Suppressor macrophage treated with lipopolysaccharide for 1 hour (primary cell): ENCODE data around the gene PERP.
"Not testable (repeated sequence)": the region's sequence is repeated elsewhere in the genome, so short reads cannot be mapped to it uniquely, and the experiment has no call there.

ENCODE experiments used
- DNase-seq, 3 donors: peaks; one replicate each; pipeline ENCODE4 v3.0.0-alpha.2; 2020 to 2022

PERP gene

DNA sequence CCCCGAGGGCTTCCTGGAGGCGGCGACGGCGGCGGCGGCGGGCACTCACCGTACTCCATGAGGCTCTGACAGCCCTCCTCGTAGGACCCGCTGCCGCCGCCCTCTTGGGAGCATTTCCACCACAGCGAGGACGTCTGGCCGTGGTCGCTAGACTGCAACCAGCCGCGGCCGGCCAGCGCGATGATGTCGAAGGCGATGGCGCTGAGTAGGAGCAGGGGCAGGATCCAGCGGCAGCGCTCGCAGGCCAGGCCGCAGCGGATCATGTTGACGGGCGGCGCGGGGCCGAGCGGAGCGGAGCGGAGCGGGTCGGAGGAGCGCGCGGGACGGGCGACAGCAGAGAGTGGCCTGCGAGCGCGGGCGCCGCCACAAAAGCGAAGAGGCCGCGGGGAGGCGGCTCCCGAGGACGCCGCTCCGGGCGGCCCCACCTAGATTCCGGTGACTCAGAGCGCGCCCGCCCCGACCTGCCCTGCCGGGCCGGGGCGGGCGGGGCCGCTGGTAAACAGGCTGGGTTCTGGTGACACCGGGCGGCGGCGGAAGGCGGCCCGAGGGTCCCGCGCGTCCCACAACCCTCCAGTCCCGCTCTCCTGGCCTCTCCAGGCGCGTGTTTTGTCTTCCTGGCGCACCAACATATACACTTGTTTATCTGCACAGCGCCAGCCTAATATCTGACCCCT is at the start of gene PERP:
Gene PERP (minus strand): TSS at position 342 of the 674 bp plus-strand sequence. CDS start 79 bp downstream, at position 263.
- peak; percentile 51 to 73 (median 59) for DNase-seq

DNA sequence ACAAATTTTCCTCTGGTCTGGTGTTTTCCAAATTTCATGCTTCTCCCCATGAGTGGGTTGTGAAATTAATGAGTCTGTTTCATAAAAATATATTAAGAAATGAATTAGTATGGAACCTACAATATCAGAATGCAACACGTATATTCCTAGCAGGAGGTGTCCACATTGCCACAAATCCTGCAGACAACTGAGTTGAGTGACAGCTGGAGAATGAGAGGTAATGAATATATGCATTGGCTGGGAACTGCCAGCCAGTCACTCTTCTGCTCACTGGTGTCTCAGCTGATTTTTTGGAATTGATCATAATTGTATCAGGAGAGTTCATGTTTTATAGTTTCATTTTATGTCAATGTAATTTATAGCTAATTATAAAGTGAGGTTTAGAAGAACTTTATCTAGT is 48.2 kb upstream of the PERP start:
- no peak for DNase-seq

DNA sequence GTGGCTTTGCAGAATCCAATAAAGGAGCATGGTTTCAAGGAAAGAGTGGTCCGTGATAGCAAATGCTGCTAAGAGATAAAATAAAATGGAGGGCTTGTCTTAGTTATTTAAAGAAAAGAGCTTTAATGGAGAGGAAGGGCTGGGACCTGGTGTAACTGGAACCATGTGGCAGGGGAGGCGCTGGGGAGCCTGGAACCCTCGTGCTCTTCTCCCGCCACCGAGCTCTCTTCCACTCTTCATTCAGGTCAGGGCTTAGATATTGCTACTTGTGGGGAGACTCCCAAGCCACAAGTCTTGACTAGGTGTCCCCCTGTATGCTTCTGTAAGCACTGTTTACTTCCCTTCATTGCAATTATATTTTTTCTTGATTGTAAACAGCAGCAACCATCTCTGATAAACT is 39.3 kb upstream of the PERP start:
- DNase-seq = no peak

DNA sequence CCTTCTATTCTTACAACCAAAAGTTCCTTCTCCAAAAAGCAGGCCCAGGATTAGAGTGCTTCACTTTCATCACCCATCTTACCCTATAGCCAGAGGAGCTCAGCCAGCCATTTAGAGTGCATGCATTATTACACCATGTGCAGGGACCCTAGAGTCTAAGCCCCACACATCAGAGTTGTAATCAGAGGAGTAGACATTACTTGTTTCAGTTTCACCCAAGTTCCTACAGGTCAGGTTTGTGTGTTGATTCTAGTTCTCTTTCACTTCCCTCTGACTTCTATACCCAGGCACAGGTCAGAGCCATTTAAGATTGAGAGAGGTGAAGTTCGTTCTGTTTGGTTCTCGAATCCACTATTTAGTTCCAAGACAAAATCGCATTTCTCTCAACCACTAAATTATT is 38.2 kb upstream of the PERP start:
- DNase-seq = no peak

DNA sequence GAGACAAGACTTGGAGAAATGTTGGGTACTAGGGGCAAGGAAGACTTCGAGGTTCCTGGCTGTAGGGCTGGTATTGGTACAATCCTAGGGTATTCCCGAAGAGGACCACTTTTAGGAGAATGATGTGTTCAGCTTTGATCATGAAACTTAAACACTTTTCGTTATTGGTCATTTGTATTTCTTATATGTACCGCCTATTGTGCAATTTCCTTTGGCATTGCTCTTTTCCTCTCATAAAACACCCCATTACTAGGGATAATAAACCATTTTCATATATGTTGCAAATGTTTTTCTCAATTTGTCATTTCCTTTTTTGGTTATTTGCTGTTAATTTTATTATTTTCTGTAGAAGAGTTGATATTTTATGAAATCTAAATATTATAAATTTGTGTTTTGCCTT is 35.6 kb upstream of the PERP start:
- peak in 1 of 3 donors; percentile 16 for DNase-seq

DNA sequence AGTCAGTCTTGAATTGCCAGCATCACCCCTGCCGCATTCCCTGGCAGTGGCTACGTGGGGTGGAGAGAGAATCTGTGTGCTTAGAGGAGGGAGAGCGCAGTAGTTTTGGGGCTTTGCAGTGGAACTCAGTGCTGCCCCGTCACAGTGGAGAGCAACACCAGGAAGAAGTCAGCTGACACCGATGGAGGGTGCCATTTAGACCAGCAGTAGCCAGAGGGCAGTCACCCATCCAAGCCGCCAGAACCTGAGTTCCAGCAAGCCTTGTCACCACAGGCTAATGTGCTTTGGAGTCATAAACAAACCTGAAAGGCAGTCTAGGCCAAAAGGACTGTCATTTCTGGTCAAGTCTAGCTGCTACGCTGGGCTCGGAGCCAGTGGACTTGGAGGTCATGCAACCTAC is 22.0 kb upstream of the PERP start:
- DNase-seq = no peak

DNA sequence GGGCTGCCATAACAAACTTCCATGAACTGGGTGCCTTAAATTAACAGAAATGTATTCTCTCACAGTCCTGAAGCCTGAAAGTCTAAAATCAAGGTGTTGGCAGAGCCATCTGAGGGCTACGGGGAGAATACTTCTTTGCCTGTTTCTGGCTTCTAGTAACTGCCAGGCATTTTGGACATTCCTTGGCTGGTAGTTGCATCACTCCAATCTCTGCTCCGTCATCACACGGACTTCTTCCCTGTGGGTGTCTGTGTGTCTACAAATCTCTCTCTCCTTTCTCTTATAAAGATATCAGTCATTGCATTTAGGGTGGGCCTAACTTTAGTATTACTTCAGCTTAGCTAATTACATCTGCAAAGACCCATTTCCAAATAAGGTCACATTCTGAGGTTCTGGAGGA is 20.9 kb upstream of the PERP start:
- DNase-seq = no peak

DNA sequence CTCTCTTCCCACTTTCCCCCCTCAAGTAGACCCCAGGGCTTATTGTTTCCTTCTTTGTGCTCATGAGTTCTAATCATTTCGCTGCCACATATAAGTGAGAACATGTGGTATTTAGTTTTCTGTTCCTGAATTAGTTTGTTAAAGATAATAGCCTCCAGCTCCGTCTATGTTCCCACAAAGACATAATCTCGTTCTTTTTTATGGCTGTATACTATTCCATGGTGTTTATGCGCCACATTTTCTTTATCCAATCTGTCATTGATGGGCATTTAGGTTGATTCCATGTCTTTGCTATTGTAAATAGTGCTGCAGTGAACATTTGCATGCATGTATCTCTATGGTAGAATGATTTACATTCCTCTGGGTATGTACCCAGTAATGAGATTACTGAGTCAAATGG is 16.9 kb upstream of the PERP start:
- no peak for DNase-seq

DNA sequence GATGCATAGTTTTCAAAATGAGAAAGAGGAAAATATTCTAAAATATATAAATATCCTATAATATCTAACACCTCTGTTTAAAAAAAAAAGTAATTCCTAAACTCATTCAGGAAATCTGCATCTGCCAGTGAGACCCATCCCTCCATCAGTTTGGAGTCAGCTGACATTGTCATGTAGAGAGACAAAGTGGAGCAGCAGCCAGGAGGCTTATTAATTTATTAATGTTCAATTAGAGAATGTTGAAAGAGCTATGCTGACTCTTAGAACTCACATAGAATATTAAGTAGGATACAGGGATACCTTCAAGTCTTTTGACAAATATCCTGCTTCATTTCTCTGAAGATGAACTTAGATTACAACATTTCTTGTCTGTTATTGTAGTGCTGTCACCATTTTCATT is 12.8 kb upstream of the PERP start:
- no peak for DNase-seq

DNA sequence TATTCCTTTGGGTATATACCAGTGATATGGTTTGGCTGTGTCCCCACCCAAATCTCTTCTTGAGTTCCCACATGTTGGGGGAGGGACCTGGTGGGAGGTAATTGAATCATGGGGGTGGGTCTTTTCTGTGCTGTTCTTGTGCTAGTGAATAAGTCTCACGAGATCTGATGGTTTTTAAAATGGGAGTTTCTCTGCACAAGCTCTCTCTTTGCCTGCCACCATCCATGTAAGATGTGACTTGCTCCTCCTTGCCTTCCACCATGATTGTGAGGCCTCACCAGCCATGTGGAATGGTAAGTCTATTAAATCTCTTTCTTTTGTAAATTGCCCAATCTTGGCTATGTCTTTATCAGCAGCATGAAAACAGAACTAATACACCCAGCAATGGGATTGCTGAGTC is 12.0 kb upstream of the PERP start:
- not testable (repeated sequence) for DNase-seq

DNA sequence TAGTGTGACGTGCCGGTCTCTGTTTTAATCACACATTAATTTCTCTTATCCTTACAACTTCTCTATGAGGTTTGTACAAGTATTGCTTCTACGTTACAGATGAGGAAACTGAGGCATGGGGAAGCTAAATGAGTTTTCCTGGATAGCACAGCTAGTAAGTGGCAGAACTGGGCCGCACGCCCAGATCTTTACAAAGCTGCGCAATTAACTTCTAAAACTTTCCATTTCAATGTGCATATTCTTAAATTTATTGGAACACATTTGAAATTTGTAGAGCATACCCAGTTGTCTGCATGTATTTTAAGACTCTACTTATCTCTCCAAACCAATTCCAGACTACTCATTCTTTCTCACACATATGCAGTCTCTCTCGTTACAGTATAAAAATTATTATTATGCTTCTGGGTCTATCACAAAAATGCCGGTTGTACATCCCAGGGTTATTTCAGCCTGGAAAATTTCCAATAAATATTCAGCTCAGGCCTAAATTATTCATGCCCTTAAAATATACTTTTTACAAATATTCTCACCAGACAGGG is 10.2 kb upstream of the PERP start:
- DNase-seq = no peak

DNA sequence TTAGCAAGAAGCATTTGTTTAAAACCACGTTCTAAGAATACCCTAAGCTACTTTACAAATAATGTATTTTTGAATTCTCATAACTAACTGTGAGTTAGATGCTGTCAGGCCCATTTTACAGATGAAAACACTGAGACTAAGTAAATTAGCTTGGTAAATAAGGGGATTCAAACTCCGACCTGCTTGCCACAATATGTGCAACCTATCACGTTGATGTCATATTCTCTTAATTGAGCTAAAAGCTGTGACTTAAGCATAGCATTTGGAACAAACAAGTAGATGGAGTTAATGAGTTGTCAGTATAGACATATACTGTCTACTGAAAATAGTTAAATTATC is 9.4 kb upstream of the PERP start:
- DNase-seq = no peak

DNA sequence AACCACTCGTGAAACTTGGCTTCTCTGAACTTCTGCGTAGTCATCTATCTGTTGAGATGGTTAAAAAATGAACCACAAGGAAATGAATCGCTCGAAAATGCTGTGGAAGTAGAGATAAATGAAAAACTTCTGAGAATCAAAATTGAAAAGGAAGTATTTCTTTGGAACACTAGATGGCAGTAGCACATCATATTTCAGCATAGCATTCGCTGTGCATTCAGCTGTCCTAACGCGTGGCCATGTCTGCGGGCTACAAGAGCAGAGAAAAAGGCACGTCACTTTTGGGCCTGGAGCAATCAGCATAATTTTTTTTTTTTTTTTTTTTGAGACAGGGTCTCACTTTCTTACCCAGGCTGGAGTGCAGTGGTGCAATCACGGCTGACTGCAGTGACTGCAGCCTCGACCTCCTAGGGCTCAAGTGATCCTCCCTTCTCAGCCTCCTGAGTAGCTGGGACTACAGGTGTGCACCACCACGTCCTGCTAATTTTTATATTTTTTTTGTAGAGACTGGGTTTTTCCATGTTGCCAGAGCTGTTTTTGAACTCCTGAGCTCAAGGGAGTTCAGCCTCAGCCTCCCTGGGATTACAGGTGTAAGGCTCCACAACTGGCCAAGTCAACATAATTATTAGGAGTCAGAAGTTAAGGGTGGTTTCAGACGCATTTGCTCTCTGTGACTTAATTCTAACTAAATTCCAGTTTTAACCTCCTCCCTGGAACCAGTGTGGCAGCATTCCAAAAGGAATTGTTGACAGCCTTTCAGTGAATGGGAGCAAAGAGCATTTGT is 8.8 kb upstream of the PERP start:
- DNase-seq = peak; percentile 77 to 90 (median 82)

DNA sequence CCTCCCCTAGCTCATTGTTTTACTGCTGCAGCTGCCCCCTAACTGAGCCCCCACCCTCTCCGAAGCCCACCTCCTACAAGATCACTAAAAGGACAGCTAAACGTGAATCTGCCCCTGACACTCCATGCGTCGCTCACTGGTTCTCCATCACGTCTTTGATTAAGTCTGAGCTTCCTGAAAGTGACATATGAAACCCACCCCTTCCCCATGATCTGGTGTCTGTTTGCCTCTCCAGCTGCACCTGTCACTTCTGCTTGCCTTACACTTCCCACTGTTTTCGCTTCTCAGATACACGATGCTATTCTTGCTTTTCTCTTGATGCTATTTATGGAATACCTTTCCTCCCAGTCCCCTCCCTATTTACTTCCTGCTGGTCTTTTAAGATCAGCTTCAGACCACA is 8.0 kb upstream of the PERP start:
- no peak for DNase-seq

DNA sequence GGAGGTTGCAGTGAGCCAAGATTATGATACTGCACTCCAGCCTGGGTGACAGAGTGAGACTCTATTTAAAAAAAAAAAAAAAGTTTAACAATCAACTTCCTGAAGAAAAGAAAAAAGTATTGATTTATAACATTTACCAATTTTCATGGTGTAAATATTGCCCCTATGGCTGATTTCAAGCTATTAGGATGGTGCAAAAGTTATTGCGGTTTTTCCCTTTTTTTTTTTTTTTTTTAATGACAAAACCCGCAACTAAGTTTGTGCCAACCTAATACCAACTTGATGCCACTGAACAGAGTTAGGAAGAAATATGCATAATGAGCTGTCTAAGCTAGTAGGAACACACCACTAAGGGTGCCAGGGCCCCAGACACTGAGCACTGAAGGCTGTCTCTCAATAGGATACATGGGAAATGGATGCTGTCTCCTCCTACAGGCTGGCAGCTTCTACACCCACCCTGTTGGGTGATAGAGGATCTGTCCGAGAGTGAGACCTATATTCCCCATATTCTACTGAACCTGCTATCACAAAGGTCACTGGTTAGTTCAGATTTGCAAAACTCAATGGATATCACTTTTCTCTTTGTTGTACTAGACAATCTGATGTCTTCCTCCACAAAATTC is 6.5 kb upstream of the PERP start:
- no peak for DNase-seq

DNA sequence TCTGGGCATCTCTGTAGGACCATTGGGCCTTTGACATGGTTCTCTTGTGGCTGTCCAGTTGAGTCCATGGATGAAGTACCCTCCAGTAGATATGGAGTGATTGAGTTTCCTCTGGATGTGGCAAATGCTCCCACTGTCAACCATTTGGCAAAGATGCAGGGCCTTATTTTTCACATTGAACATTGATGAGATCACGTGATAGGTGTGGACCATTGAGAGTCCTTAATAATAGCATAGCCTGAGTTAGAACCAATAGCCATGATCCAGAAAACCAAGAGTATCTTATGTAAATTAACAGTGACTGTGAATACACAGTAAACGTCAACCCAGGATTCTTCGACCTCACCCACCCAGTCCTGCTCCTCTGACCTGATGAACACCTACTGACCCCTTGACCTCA is 3.0 kb upstream of the PERP start:
- no peak for DNase-seq

DNA sequence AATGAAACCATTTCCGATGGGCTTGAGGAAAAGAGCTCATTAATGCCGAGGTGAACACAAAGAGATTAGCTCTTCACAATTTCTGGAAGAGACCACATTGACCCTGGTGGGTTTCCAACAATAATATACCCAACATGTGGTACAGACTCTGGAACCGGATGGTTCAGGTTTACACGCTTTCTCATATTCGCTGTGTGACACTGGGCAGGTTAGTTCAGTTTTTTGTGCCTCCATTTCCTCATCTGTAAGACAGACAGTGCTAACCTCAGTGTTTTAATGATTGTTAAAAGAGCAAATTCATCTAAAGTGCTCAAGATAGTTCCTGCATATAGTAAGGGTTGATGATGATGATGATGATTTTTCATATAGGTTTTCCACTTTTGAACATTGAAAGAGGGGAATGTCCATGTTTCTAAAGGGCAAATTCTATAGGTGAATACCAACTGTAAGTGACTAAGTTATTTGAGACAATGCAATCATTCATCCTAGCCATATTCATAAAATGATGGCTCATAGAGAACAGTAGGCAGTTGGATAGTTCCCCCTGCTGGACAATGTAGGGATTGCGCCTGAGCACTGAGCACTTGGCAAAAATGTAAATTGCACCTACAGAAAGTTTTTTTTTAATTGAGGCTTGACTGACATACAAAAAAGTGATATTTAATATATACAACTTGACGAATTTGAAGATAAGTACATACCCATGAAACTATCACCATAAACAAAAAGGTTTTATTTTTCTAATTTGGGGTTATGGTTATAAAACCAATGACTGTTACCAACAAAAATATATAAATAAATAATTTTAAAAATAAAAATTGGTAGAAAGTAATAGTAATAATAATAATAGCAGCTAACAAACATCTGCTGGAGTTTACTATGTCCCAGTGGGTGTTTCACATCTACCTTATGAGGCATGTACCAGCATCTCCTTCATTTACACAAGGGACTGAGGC is 2.1 kb upstream of the PERP start:
- DNase-seq = peak; percentile 81 to 85 (median 84)

DNA sequence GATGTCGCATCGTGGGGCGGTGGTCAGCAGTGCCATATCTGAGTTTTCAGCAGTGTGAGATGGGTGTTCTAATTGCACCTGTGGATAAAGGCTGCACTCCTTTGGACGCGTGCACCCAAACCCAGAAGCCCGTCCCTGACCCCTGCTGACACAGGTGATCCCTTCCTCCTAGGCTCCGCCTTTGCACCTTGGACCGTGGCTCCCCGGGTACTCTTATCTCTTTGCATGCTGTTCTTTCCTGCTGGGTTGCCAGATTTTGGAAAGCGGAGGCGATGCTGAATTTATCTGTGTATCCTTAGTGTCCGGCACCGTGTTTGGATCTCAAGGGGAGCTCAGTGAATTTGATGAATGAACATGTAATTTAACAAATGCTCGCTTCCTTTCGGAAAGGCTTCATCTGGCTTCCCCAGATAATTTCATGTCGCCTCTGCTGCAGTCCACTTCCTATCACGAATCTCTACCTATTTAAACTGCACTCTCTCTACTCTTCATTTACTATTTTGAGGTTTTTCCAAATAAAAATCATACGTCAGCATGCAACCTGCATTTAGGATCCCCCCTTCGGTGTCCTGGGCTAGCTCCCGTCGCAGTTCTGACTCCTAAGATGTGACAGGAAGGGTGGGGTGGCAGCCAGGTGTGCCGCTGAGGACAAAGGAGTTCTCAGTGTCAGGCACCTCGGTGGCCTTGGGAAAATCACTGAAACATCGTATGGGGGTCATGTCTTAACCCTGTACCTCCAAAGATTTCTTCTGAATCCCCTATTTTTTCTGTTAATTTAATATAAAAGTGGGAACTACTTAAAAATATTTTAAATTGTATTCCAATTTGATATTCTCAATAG is 753 bp upstream of the PERP start:
- no peak for DNase-seq

DNA sequence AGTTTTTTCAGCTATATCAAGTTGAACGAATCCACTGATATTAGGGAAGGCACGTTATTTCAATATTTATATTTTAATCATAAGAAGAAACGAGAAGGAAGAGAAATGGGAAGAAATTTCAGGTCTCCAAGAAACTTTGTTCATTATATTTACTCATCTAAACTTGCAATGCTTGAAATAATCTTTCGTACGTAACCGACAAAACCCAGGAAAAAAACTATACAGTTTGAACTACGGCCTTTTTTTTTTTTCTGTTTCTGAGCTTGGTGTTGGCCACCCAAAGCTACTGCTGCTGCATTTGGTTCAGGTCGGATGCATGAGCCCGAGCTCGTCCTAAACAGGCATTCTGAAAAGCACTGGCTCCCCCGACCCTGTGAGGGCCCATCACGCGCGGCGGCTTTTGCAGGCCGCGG is 548 bp downstream of the PERP start:
- no peak for DNase-seq

DNA sequence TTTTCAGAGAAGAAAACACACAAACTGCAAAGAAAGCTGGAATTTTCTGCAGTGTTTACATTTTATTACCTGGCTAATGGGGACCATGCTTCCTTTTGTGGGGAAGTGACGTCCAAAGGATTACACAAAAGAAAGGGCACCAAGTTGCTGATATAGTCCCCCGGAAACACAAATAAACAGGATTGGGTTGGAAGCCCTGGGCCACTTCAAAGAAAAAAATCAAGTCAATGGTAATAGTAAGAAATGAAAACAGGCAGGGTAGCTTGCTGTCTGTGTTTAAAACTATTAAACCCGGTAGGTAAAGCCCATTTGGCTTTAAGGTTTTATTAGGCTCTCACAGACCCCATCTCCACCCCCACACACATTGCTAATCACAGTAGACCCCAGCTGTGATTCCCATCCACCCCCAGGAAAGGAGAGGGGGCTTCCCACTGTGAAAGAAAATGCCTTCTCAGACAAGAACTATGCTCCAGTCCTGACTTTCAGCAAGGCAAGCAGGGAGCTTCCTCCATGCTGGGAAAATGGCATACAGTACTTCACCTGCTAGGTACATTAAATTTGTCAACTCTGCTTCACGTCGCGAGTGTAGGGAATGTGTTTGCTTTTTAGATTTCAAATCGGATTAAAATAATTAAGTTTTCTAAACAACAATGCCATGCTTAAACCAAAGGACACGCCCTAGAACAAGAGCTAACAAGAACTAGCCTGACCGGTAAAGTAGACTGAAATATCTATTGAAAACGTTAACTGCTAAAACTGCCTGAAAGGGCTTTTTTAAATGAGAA is 1.1 kb downstream of the PERP start:
- DNase-seq = no peak

DNA sequence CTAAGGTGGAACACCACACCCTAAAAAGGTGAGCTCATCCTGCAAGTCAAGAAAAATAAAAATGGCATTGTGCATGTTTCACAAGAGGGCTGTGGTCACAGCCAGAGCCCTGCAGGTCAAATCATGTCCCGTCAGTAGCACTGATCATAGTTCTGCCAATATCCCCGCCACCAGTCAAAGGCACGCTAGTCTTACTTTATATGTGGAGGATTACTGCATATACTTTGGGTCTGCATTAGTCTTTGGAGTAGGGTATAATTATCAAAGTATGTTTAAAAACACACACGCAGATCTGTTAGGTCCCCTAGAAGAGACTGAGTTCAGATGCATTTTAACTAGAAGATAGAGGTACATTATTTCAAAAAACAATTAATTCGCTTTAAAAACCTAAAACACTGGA is 1.8 kb downstream of the PERP start:
- no peak for DNase-seq
